GM12865 (cell line): ENCODE measurements around the gene PDE2A.

Experiments used
- DNase-seq: peaks from one replicate; pipeline ENCODE4 v3.0.0; 2010; ENCODE audit warnings: low read depth
- H3K4me3 ChIP-seq: 2 replicates; pipeline ENCODE4 v1.5.1; 2011; ENCODE audit warnings: mild to moderate bottlenecking, low read depth, low read length, control low read depth
- CTCF ChIP-seq: IDR thresholded peaks from 2 replicates; pipeline ENCODE4 v1.5.1; 2011; ENCODE audit warnings: low read length, control low read depth, low read depth, inconsistent platforms; ENCODE audit not compliant: insufficient read depth; ENCODE audit errors: missing control alignments

PDE2A gene

GRCh38 chr11:72684236-72684912 lies 10.2 kb upstream of the PDE2A start:
- TF ChIP-seq CTCF: peak; percentile 73
- H3K4me3 ChIP-seq: no peak overlapping the region
- DNase-seq: peak; percentile 71

- TF ChIP-seq CTCF: peak; percentile 95
- DNase-seq: peak; percentile 66
- H3K4me3 ChIP-seq: no peak overlapping the region
These were observed 9.6 kb upstream of the PDE2A start for GRCh38 chr11:72683782-72684200.

- H3K4me3 ChIP-seq: no peak overlapping the region
- TF ChIP-seq CTCF: no peak
- no peak for DNase-seq
These were observed 8.6 kb upstream of the PDE2A start for GRCh38 chr11:72682858-72683243.

GRCh38 chr11:72682238-72682857 lies 8.1 kb upstream of the PDE2A start:
- no peak for DNase-seq
- no peak overlapping the region for H3K4me3 ChIP-seq
- no peak for TF ChIP-seq CTCF

- no peak for TF ChIP-seq CTCF
- no peak for DNase-seq
- H3K4me3 ChIP-seq: no peak overlapping the region
These were observed 7.3 kb upstream of the PDE2A start for GRCh38 chr11:72681226-72682153.

- no peak for TF ChIP-seq CTCF
- no peak overlapping the region for H3K4me3 ChIP-seq
- DNase-seq: no peak
These were observed 6.5 kb upstream of the PDE2A start for GRCh38 chr11:72680624-72681158.
